ENCODE data around the gene ITPR1. TPM values are rescaled to one million over a fixed set of nuclear protein-coding genes. Genes with fewer than 3 reads are reported as not detected.

The ITPR1 gene
- total RNA-seq, 1 donor from 2014 or later: 6.7 TPM

DNA sequence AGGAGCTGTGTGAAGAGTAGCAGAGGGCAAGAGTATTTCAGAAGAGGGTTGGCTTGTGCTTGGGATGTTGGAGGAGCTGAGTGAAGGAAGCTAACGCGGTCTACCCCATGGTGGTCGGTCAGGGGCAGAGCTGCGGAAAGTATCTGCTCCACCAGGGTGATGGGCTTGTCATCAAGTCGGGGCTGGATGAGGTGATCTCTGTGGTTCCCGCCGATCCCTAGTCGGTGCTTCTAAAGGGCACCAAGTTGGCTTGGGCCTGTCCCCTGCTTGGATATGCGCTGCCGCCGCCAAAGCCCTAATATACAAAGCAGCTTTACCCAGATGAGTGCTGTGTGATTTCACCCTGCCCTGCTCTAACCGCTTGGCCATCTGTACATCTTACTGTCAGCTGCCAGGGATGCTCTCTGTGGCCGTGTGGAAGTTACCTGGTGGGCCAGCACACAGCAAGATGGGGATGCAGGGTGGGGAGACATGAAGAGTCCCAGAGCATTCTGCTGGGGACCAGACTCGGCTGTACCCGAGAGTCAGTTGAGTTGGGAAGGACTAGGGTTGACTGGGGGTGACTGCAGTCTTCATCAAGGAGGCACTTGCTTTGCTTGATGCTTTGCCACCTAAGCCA, 260.0 kb downstream of the ITPR1 start:
- H3K4me1 Mint-ChIP-seq (ENCODE audit: low read depth, unreplicated experiment): peaks cover 27% of the 10 kb centered on the region
- no peak overlapping the region for H3K9ac ChIP-seq (ENCODE audit: low read length)

DNA sequence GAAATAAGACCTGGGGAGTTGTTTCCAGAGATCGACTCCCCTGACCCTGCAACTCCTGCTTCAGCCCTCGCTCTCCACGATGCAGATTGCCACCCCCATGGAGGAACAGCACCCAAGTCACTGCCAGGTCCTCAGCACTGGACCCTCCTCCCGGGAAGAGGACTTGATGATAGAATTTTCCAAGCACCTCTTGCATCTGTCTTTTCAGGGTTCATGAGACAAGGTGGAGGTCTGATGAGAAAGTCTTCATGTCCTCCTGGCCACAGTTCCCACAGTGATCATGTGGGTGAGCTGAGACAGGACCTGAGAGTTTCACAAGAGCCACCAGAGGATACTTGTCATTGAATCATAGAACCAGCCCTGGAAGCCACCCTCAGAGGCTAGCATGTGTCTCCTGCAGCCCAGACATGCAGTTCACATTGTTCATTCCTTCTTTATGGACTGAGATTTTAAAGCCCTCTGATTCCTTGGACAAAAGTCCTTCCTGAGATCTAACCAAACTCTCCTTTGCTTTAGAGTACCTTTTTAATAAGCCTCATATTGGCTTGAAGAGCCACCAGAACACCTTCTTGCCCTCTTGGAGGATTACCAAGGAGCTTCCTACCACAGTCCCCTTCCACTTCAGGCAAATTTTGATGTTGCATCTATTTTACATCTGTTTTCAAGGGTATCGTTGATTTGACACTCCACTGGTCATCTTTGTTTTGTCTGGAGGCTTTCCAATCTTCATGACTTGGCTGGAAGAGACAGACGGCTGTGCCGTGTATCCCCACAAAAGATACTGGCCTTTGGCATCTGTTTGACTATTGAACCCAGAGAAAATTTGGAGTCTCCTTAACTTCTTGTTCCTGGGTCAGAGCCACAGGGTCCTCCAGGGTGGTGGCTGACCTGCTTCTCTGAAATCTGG, 261.3 kb downstream of the ITPR1 start:
- no peaks in the 10 kb centered on the region for H3K9me3 ChIP-seq (ENCODE audit: insufficient read depth, low read depth, low read length)
- peaks cover 3% of the 10 kb centered on the region for H3K9me3 Mint-ChIP-seq (ENCODE audit: unreplicated experiment)
- FAIRE-seq (no peak), DNase-seq (ENCODE audit: low read depth) (no peak)
- H3K27me3 Mint-ChIP-seq (ENCODE audit: low read depth, unreplicated experiment): peaks cover 4% of the 10 kb centered on the region
- H3K27ac Mint-ChIP-seq (ENCODE audit: unreplicated experiment): no peak overlapping the region
- no peaks in the 10 kb centered on the region for H4K20me1 ChIP-seq (ENCODE audit: insufficient read depth, low read length)
- peaks cover 10% of the 10 kb centered on the region for H3K36me3 Mint-ChIP-seq (ENCODE audit: low read depth, unreplicated experiment)
- H3K4me2 ChIP-seq (ENCODE audit: low read length): no peak overlapping the region
- H2AFZ ChIP-seq (ENCODE audit: low read depth, low read length): no peak overlapping the region
- peaks cover 26% of the 10 kb centered on the region for H3K4me1 ChIP-seq (ENCODE audit: insufficient read depth, low read length)
- peaks cover 29% of the 10 kb centered on the region for H3K4me1 Mint-ChIP-seq (ENCODE audit: low read depth, unreplicated experiment)
- no peaks in the 10 kb centered on the region for H3K36me3 ChIP-seq (ENCODE audit: insufficient read depth, low read length)
- H3K79me2 ChIP-seq (ENCODE audit: insufficient read depth, low read length): no peaks in the 10 kb centered on the region
- no peak overlapping the region for H3K9ac ChIP-seq (ENCODE audit: low read length)
- H3K4me3 Mint-ChIP-seq (ENCODE audit: unreplicated experiment): no peak overlapping the region
- no peak for TF ChIP-seq EZH2 (IDR thresholded peaks at IDR 0.05; ENCODE audit: insufficient read depth, low read length)
- TF ChIP-seq, protein P1, sequence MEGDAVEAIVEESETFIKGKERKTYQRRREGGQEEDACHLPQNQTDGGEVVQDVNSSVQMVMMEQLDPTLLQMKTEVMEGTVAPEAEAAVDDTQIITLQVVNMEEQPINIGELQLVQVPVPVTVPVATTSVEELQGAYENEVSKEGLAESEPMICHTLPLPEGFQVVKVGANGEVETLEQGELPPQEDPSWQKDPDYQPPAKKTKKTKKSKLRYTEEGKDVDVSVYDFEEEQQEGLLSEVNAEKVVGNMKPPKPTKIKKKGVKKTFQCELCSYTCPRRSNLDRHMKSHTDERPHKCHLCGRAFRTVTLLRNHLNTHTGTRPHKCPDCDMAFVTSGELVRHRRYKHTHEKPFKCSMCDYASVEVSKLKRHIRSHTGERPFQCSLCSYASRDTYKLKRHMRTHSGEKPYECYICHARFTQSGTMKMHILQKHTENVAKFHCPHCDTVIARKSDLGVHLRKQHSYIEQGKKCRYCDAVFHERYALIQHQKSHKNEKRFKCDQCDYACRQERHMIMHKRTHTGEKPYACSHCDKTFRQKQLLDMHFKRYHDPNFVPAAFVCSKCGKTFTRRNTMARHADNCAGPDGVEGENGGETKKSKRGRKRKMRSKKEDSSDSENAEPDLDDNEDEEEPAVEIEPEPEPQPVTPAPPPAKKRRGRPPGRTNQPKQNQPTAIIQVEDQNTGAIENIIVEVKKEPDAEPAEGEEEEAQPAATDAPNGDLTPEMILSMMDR (IDR thresholded peaks at IDR 0.05; ENCODE audit: insufficient read depth, low read depth, low read length): no peak
- H3K27me3 ChIP-seq (ENCODE audit: insufficient read depth, low read length): peaks cover 4% of the 10 kb centered on the region
- H3K4me3 ChIP-seq (ENCODE audit: insufficient read depth, low read depth, low read length): no peak overlapping the region
- H3K27ac ChIP-seq (ENCODE audit: low read depth, low read length): no peak overlapping the region

More for the DNA sequence above, 260.0 kb downstream of the ITPR1 start:
- H4K20me1 ChIP-seq (ENCODE audit: insufficient read depth, low read length): no peaks in the 10 kb centered on the region
- Mint-ChIP-seq H3K27me3 (ENCODE audit: low read depth, unreplicated experiment) (peaks cover 4% of the 10 kb centered on the region), H3K4me3 (ENCODE audit: unreplicated experiment) (peak overlapping the region; percentile 27), H3K36me3 (ENCODE audit: low read depth, unreplicated experiment) (peaks cover 10% of the 10 kb centered on the region), H3K9me3 (ENCODE audit: unreplicated experiment) (peaks cover 3% of the 10 kb centered on the region), H3K27ac (ENCODE audit: unreplicated experiment) (no peak overlapping the region)
- no peak overlapping the region for H3K4me3 ChIP-seq (ENCODE audit: insufficient read depth, low read depth, low read length)
- FAIRE-seq (no peak), DNase-seq (ENCODE audit: low read depth) (no peak)
- H3K4me2 ChIP-seq (ENCODE audit: low read length): no peak overlapping the region
- no peak for TF ChIP-seq EZH2 (IDR thresholded peaks at IDR 0.05; ENCODE audit: insufficient read depth, low read length)
- TF ChIP-seq, protein P1 (IDR thresholded peaks at IDR 0.05; ENCODE audit: insufficient read depth, low read depth, low read length): no peak
- no peak overlapping the region for H2AFZ ChIP-seq (ENCODE audit: low read depth, low read length)
- H3K36me3 ChIP-seq (ENCODE audit: insufficient read depth, low read length): no peaks in the 10 kb centered on the region
- peaks cover 4% of the 10 kb centered on the region for H3K27me3 ChIP-seq (ENCODE audit: insufficient read depth, low read length)
- H3K79me2 ChIP-seq (ENCODE audit: insufficient read depth, low read length): no peaks in the 10 kb centered on the region
- no peak overlapping the region for H3K27ac ChIP-seq (ENCODE audit: low read depth, low read length)
- peaks cover 26% of the 10 kb centered on the region for H3K4me1 ChIP-seq (ENCODE audit: insufficient read depth, low read length)
- H3K9me3 ChIP-seq (ENCODE audit: insufficient read depth, low read depth, low read length): no peaks in the 10 kb centered on the region
